ENCODE measurements around the gene MIAT.

GRCh38 chr22:26620197-26620596 is 37.2 kb upstream of the MIAT start:
- TF ChIP-seq POLR2A (IDR thresholded peaks at IDR 0.05): no peak
- TF ChIP-seq CTCF (IDR thresholded peaks at IDR 0.05): no peak

Measured in heart left ventricle (tissue), 13 donors.